GM12878 (cell line): ENCODE data around the gene DNAJA2. TPM values are rescaled to one million over a fixed set of nuclear protein-coding genes. Genes with fewer than 3 reads are reported as not detected.

ENCODE experiments used
- ATF7 ChIP-seq: fragments of 450-650 bp; IDR thresholded peaks from 2 replicates; pipeline ENCODE4 v1.6.1; 2016; ENCODE audit warnings: low read depth, mild to moderate bottlenecking
- BACH1 ChIP-seq: fragments of 450-650 bp; IDR thresholded peaks from 2 replicates; pipeline ENCODE4 v1.6.1; 2017; ENCODE audit warnings: mild to moderate bottlenecking, borderline replicate concordance
- CHD1 ChIP-seq: IDR thresholded peaks from 2 replicates; pipeline ENCODE4 v1.6.1; 2012; ENCODE audit warnings: low read depth, low read length, improper control_type of control experiment
- E2F4 ChIP-seq: IDR thresholded peaks from 2 replicates; pipeline ENCODE4 v1.6.1; 2012; ENCODE audit warnings: low read depth, low read length, improper control_type of control experiment
- EP300 ChIP-seq, 2 experiments: fragments of 150-350 bp in 1 of 2; IDR thresholded peaks; 2 replicates each; pipeline ENCODE4 v1.6.1; 2011 to 2012; ENCODE audit warnings: low read depth in 2 of 2, low read length in 2 of 2, borderline replicate concordance in 1 of 2, improper control_type of control experiment in 1 of 2, inconsistent platforms in 1 of 2; ENCODE audit not compliant: control insufficient read depth in 1 of 2
- HCFC1 ChIP-seq: fragments of 150-350 bp; IDR thresholded peaks from 2 replicates; pipeline ENCODE4 v1.6.1; 2014; ENCODE audit warnings: low read length
- HDAC6 ChIP-seq: fragments of 200-600 bp; sonication (generic); IDR thresholded peaks from one replicate; pipeline ENCODE4 v1.8.0; 2017; ENCODE audit warnings: antibody characterized with exemption; ENCODE audit not compliant: unreplicated experiment
- IKZF1 ChIP-seq: fragments of 450-650 bp; conservative IDR thresholded peaks from 2 replicates; pipeline ENCODE4 v1.6.1; 2017; ENCODE audit warnings: antibody characterized with exemption, mild to moderate bottlenecking
- KAT2A ChIP-seq: conservative IDR thresholded peaks from 2 replicates; pipeline ENCODE4 v1.6.1; 2011; ENCODE audit warnings: low read depth, low read length; ENCODE audit not compliant: control insufficient read depth
- KDM1A ChIP-seq: fragments of 200-600 bp; sonication (generic); IDR thresholded peaks from 2 replicates; pipeline ENCODE4 v1.6.1; 2016; ENCODE audit warnings: borderline replicate concordance
- KLF5 ChIP-seq: fragments of 450-650 bp; IDR thresholded peaks from 2 replicates; pipeline ENCODE4 v1.6.1; 2014; ENCODE audit warnings: mild to moderate bottlenecking; ENCODE audit not compliant: partially characterized antibody
- MAX ChIP-seq: IDR thresholded peaks from 2 replicates; pipeline ENCODE4 v1.6.1; 2012; ENCODE audit warnings: low read depth, low read length, improper control_type of control experiment
- MEF2B ChIP-seq: fragments of 450-650 bp; IDR thresholded peaks from 2 replicates; pipeline ENCODE4 v1.6.1; 2018; ENCODE audit warnings: mild to moderate bottlenecking, moderate library complexity; ENCODE audit not compliant: partially characterized antibody, poor library complexity, severe bottlenecking
- MTA3 ChIP-seq: IDR thresholded peaks from 2 replicates; pipeline ENCODE4 v1.6.1; 2012; ENCODE audit warnings: low read length, inconsistent platforms, borderline replicate concordance
- MXI1 ChIP-seq: fragments of 150-350 bp; IDR thresholded peaks from 2 replicates; pipeline ENCODE4 v1.6.1; 2011; ENCODE audit warnings: low read depth, mild to moderate bottlenecking, inconsistent platforms, low read length, improper control_type of control experiment
- NFIC ChIP-seq: IDR thresholded peaks from 2 replicates; pipeline ENCODE4 v1.6.1; 2012; ENCODE audit warnings: low read depth, mild to moderate bottlenecking, inconsistent platforms, low read length, moderate library complexity
- NFXL1 ChIP-seq: fragments of 450-650 bp; IDR thresholded peaks from 2 replicates; pipeline ENCODE4 v1.6.1; 2017; ENCODE audit warnings: antibody characterized with exemption, mild to moderate bottlenecking, borderline replicate concordance
- NFYA ChIP-seq: IDR thresholded peaks from 2 replicates; pipeline ENCODE4 v1.6.1; 2011; ENCODE audit warnings: low read depth, mild to moderate bottlenecking, low read length, improper control_type of control experiment, borderline replicate concordance
- PKNOX1 ChIP-seq: fragments of 450-650 bp; IDR thresholded peaks from 2 replicates; pipeline ENCODE4 v1.6.1; 2016; ENCODE audit warnings: mild to moderate bottlenecking
- POLR2AphosphoS2 ChIP-seq: IDR thresholded peaks from 2 replicates; pipeline ENCODE4 v1.6.1; 2011; ENCODE audit warnings: low read depth, mild to moderate bottlenecking, low read length, improper control_type of control experiment, moderate library complexity
- RAD21 ChIP-seq: IDR thresholded peaks from 2 replicates; pipeline ENCODE4 v1.6.1; 2011; ENCODE audit warnings: mild to moderate bottlenecking, low read depth, low read length, moderate library complexity; ENCODE audit not compliant: insufficient read depth
- RB1 ChIP-seq: fragments of 450-650 bp; formaldehyde crosslinking; IDR thresholded peaks from 2 replicates; pipeline ENCODE4 v1.6.1; 2017; ENCODE audit warnings: mild to moderate bottlenecking, borderline replicate concordance
- RBBP5 ChIP-seq: fragments of 200-600 bp; sonication (generic); conservative IDR thresholded peaks from 2 replicates; pipeline ENCODE4 v1.6.1; 2016
- SUPT20H ChIP-seq: IDR thresholded peaks from 2 replicates; pipeline ENCODE4 v1.6.1; 2011; ENCODE audit warnings: low read depth, mild to moderate bottlenecking, low read length, moderate library complexity, borderline replicate concordance; ENCODE audit not compliant: control insufficient read depth
- SUZ12 ChIP-seq: fragments of 200-600 bp; sonication (generic); IDR thresholded peaks from one replicate; pipeline ENCODE4 v1.6.1; 2018; ENCODE audit warnings: antibody characterized with exemption, mild to moderate bottlenecking; ENCODE audit not compliant: unreplicated experiment
- TCF12 ChIP-seq: IDR thresholded peaks from 2 replicates; pipeline ENCODE4 v1.6.1; 2011; ENCODE audit warnings: low read depth, mild to moderate bottlenecking, low read length
- TCF7 ChIP-seq: IDR thresholded peaks from 2 replicates; pipeline ENCODE4 v1.6.1; 2014; ENCODE audit warnings: antibody characterized with exemption, borderline replicate concordance
- WRNIP1 ChIP-seq: IDR thresholded peaks from 2 replicates; pipeline ENCODE4 v1.6.1; 2011; ENCODE audit warnings: low read depth, low read length, improper control_type of control experiment, borderline replicate concordance
- YBX1 ChIP-seq: fragments of 450-650 bp; IDR thresholded peaks from 2 replicates; pipeline ENCODE4 v1.6.1; 2016; ENCODE audit warnings: antibody characterized with exemption
- ZNF207 ChIP-seq: fragments of 450-650 bp; IDR thresholded peaks from 2 replicates; pipeline ENCODE4 v1.6.1; 2014; ENCODE audit warnings: antibody characterized with exemption, mild to moderate bottlenecking, borderline replicate concordance
- ZNF217 ChIP-seq: fragments of 450-650 bp; IDR thresholded peaks from 2 replicates; pipeline ENCODE4 v1.6.1; 2017; ENCODE audit warnings: antibody characterized with exemption, mild to moderate bottlenecking
- ZNF384 ChIP-seq: IDR thresholded peaks from 2 replicates; pipeline ENCODE4 v1.6.1; 2012; ENCODE audit warnings: low read depth, mild to moderate bottlenecking, low read length, improper control_type of control experiment, borderline replicate concordance
- ZZZ3 ChIP-seq: IDR thresholded peaks from 2 replicates; pipeline ENCODE4 v1.6.1; 2011; ENCODE audit warnings: low read depth; ENCODE audit not compliant: control insufficient read depth, insufficient read length
- polyA plus RNA-seq, 11 experiments: library from polyadenylated mRNA; depleted of rRNA in 4 of 11; unstranded in 6 of 11; stranded (reverse) in 5 of 11; fragments of >200 nt; fragmentation: Nextera tagmentation in 4 of 11; fragmentation: Illumina TruSeq in 1 of 11; extraction: Ambion mirVana in 4 of 11; extraction: Trizol in 1 of 11; gene quantifications; 1 replicate in 1 of 11; 2 replicates in 10 of 11; pipeline versions ENCODE4 v1.2.1 to v1.2.3, GENCODE V29; 2011 to 2016; ENCODE audit warnings: inconsistent platforms in 2 of 11, missing spikeins in 2 of 11, low read depth in 1 of 11
- total RNA-seq, 4 experiments: library from RNA; depleted of rRNA in 3 of 4; stranded (reverse); fragments of >200 nt in 3 of 4; fragmentation: Illumina TruSeq in 1 of 4; extraction: Trizol in 1 of 4; gene quantifications; 2 replicates each; pipeline versions ENCODE4 v1.2.1 to v1.2.3, GENCODE V29; 2013 to 2021

The DNAJA2 gene
- total and polyA plus RNA-seq, 10 of the 15 experiments (the other 5 are each of a cell fraction or from before 2014, with no cell fraction given) = 26.2 to 96.4 (median 58.1) TPM

GRCh38 chr16:46974352-46974751 is 878 bp upstream of the DNAJA2 start (continued):
- TF ChIP-seq MEF2B (no peak), BACH1 (peak; percentile 17; the same call in 1 of the 2 replicates), KLF5 (no peak), MXI1 (peak; percentile 83), KAT2A (no peak), MAX (no peak; the same call in 1 of the 2 replicates), SUPT20H (no peak), NFIC (no peak), ZNF384 (no peak), KDM1A (no peak), SUZ12 (no peak), YBX1 (no peak), POLR2AphosphoS2 (no peak), TCF7 (no peak), NFYA (no peak), E2F4 (no peak), MTA3 (no peak), ZNF207 (no peak), HDAC6 (no peak), RAD21 (no peak), NFXL1 (no peak), TCF12 (no peak), ZNF217 (no peak), RB1 (no peak), PKNOX1 (no peak), CHD1 (no peak), ZZZ3 (no peak), ATF7 (peak; percentile 8; the same call in 1 of the 2 replicates), WRNIP1 (no peak), IKZF1 (no peak), RBBP5 (no peak), EP300 (IDR thresholded peaks at IDR 0.05; ENCODE audit: borderline replicate concordance in 1 of 2, control insufficient read depth in 1 of 2, low read depth in 2 of 2, low read length in 2 of 2) (no peak), HCFC1 (no peak)
